Measurements from ENCODE around the gene SLC6A18. TPM values are rescaled to one million over a fixed set of nuclear protein-coding genes. Genes with fewer than 3 reads are reported as not detected.

Gene SLC6A18
- total RNA-seq, 1 experiment from 2014 or later: not detected

- no peak overlapping the region for H3K27ac Mint-ChIP-seq (ENCODE audit: unreplicated experiment)
- H3K4me1 Mint-ChIP-seq (ENCODE audit: low read depth, unreplicated experiment): no peaks in the 10 kb centered on the region
- peaks cover 31% of the 10 kb centered on the region for H3K27me3 Mint-ChIP-seq (ENCODE audit: unreplicated experiment)
- no peaks in the 10 kb centered on the region for H3K9me3 Mint-ChIP-seq (ENCODE audit: low read depth, unreplicated experiment)
- H3K36me3 Mint-ChIP-seq (ENCODE audit: insufficient read depth, unreplicated experiment): no peaks in the 10 kb centered on the region
- H3K4me3 Mint-ChIP-seq (ENCODE audit: low read depth, unreplicated experiment): no peak overlapping the region
- intact Hi-C loops (cut with micrococcal nuclease; ENCODE audit: unreplicated experiment): no loop called here
- CTCF ChIA-PET: no interaction called here
- TF ChIP-seq CTCF (IDR thresholded peaks at IDR 0.05; ENCODE audit: unreplicated experiment): no peak
- DNase-seq: no peak
- BruUV-seq (replicated peaks): no TSS peak
Measured at GRCh38 chr5:1215320-1216096, 9.7 kb upstream of the SLC6A18 start.

GRCh38 chr5:1216211-1216917, 8.8 kb upstream of the SLC6A18 start:
- Mint-ChIP-seq H3K27ac (ENCODE audit: unreplicated experiment) (no peak overlapping the region), H3K4me3 (ENCODE audit: low read depth, unreplicated experiment) (no peak overlapping the region), H3K27me3 (ENCODE audit: unreplicated experiment) (peaks cover 31% of the 10 kb centered on the region), H3K4me1 (ENCODE audit: low read depth, unreplicated experiment) (no peaks in the 10 kb centered on the region), H3K9me3 (ENCODE audit: low read depth, unreplicated experiment) (no peaks in the 10 kb centered on the region), H3K36me3 (ENCODE audit: insufficient read depth, unreplicated experiment) (no peaks in the 10 kb centered on the region)
- BruUV-seq (replicated peaks): no TSS peak
- intact Hi-C loops (cut with micrococcal nuclease; ENCODE audit: unreplicated experiment): no loop called here
- TF ChIP-seq CTCF (IDR thresholded peaks at IDR 0.05; ENCODE audit: unreplicated experiment): no peak
- CTCF ChIA-PET: no interaction called here
- DNase-seq: no peak

- H3K9me3 Mint-ChIP-seq (ENCODE audit: low read depth, unreplicated experiment): no peaks in the 10 kb centered on the region
- no TSS peak for BruUV-seq (replicated peaks)
- intact Hi-C loops (cut with micrococcal nuclease; ENCODE audit: unreplicated experiment): no loop called here
- H3K27ac Mint-ChIP-seq (ENCODE audit: unreplicated experiment): no peak overlapping the region
- no peak for TF ChIP-seq CTCF (IDR thresholded peaks at IDR 0.05; ENCODE audit: unreplicated experiment)
- CTCF ChIA-PET: no interaction called here
- peaks cover 31% of the 10 kb centered on the region for H3K27me3 Mint-ChIP-seq (ENCODE audit: unreplicated experiment)
- H3K36me3 Mint-ChIP-seq (ENCODE audit: insufficient read depth, unreplicated experiment): no peaks in the 10 kb centered on the region
- no peak overlapping the region for H3K4me3 Mint-ChIP-seq (ENCODE audit: low read depth, unreplicated experiment)
- no peaks in the 10 kb centered on the region for H3K4me1 Mint-ChIP-seq (ENCODE audit: low read depth, unreplicated experiment)
- DNase-seq: no peak
Measured at GRCh38 chr5:1216918-1217295, 8.3 kb upstream of the SLC6A18 start.

GRCh38 chr5:1217596-1218206, 7.5 kb upstream of the SLC6A18 start:
- Mint-ChIP-seq H3K9me3 (ENCODE audit: low read depth, unreplicated experiment) (peaks cover 4% of the 10 kb centered on the region), H3K4me3 (ENCODE audit: low read depth, unreplicated experiment) (no peak overlapping the region), H3K4me1 (ENCODE audit: low read depth, unreplicated experiment) (no peaks in the 10 kb centered on the region), H3K27me3 (ENCODE audit: unreplicated experiment) (peaks cover 31% of the 10 kb centered on the region), H3K36me3 (ENCODE audit: insufficient read depth, unreplicated experiment) (no peaks in the 10 kb centered on the region), H3K27ac (ENCODE audit: unreplicated experiment) (no peak overlapping the region)
- CTCF ChIA-PET: no interaction called here
- DNase-seq: no peak
- BruUV-seq (replicated peaks): no TSS peak
- no peak for TF ChIP-seq CTCF (IDR thresholded peaks at IDR 0.05; ENCODE audit: unreplicated experiment)
- intact Hi-C loops (cut with micrococcal nuclease; ENCODE audit: unreplicated experiment): no loop called here
